GM12892 (cell line): ENCODE measurements around the gene LUC7L.
"Not testable (repeated sequence)": the region's sequence is repeated elsewhere in the genome, so short reads cannot be mapped to it uniquely, and the experiment has no call there.

Experiments used
- DNase-seq: peaks from one replicate; pipeline ENCODE4 v3.0.0; 2011; ENCODE audit not compliant: insufficient read length
- FAIRE-seq: peaks from 2 replicates; lab custom pipeline; 2011; peaks lifted over from hg19 to GRCh38; lab: Jason Lieb, UNC
- POLR2A ChIP-seq: IDR thresholded peaks from 2 replicates; pipeline ENCODE4 v1.6.1; 2011; ENCODE audit warnings: low read depth, low read length, control low read depth
- POLR2AphosphoS5 ChIP-seq: IDR thresholded peaks from 2 replicates; pipeline ENCODE4 v1.6.1; 2011; ENCODE audit warnings: low read depth, low read length, control low read depth
- TAF1 ChIP-seq: IDR thresholded peaks from 2 replicates; pipeline ENCODE4 v1.6.1; 2011; ENCODE audit warnings: low read depth, mild to moderate bottlenecking, control low read depth, low read length, borderline replicate concordance

The LUC7L gene

DNA sequence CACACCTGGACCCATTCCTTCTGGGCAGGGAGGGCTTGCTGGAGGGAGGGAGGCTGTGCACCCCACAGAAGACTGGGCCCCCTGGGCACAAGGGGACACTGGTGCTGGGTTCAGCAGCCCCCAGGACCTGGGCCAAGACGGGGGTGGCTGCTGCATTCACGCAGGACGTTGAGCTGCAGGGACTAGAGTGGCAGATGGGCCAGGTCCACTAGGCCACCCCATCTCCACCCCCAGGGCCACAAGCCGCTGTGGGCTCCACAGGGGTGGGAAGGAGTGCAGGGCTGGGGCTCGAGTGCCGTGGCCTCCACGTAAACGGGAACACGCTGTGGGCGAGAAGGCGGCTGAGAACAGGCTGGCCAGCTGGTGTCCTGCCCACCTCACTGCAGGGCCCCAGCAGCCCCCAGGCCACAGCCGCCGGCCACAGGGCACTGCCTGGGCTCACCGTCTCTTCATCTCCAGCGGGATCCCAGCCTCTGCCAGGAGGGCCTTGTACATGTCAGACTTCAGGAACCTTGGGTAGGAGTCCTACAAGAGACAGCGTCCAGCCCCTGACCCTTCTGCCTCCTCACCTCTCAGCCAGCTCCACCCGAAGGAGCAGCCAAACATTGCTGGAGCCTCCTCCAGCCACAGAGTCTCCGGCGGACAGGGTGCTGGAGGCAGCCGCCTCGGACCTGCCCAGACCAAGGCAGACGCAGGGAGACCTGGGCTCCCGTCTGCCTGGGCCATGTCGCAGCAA, 40.0 kb upstream of the LUC7L start:
- no peak for FAIRE-seq
- no peak for DNase-seq

GRCh38 chr16:268141-269053, 39.1 kb upstream of the LUC7L start:
- DNase-seq (no peak), FAIRE-seq (no peak)
- TF ChIP-seq POLR2A (no peak), TAF1 (no peak), POLR2AphosphoS5 (no peak)

More for the DNA sequence above, 40.0 kb upstream of the LUC7L start:
- TF ChIP-seq POLR2AphosphoS5 (no peak), POLR2A (no peak), TAF1 (no peak)

GRCh38 chr16:267562-267961, 38.3 kb upstream of the LUC7L start:
- not testable (repeated sequence) for FAIRE-seq

DNA sequence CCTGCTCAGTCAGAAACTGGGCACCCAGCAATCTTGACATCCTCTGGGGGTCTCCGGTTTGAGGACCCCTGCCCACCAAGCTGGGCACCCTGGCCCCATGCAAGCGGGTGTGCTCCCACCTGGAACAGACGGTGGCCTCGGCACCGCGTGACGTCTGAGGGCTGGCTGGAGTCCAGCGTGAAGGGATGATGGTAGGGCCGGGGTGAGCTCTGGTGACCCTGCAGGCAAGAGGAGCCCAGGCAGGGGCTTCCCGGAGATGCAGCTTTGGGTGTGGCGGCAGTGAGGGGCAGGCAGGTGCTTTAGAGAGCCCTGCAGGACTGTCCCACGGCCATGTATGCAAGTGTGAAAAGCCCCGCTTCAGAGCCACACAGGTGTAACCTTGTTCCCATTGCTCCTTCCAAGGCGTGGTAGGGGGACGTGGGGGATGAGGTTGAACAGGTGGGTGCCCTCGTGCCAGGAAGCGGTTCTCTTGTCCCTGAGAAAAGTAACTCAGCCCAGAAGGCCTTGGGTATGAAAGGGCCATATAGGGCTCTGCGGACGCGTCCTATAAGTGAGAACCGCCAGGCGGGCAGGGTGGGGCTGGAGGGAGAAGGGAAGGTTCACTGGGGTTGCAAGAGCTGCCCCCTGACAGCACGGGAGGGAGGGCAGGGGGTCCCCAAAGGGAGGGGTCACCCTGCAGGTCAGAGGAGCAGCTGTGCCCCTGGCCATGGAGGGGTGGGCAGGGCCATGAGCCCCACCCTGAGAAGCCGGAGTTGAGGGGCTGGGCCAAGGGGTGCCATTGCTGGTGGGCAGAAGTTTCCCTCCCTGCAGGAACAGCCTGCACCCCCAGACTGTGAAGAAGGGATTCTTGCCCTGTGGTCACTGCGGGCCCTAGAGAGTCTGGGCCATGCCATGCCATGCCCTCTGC, 37.3 kb upstream of the LUC7L start:
- no peak for FAIRE-seq
- no peak for TF ChIP-seq POLR2A
- TF ChIP-seq TAF1 = no peak
- no peak for DNase-seq

More at GRCh38 chr16:267562-267961, 38.3 kb upstream of the LUC7L start:
- DNase-seq = not testable (repeated sequence)

DNA sequence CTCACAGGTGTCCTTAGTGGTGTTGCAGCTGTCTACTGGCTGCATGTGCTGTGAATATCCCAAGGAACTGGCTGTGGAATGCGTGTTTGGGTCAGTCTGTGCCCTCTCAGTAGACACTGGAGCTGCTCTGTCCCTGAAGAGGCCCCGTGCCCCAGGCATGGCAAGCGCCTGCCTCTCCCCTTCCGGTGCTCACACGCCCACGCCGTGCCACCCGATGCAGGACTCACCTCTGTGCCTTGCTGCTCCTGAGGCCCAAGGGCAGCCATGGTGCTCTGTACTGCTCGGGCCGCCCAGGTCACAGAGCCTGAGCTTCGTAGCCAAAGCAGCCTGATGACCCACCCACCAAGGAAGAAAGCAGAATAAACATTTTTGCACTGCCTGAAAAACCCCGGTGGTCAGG, 36.5 kb upstream of the LUC7L start:
- no peak for FAIRE-seq
- no peak for TF ChIP-seq TAF1
- no peak for TF ChIP-seq POLR2AphosphoS5
- TF ChIP-seq POLR2A = no peak
- DNase-seq = no peak

- TF ChIP-seq POLR2AphosphoS5 = no peak
- TF ChIP-seq TAF1 = no peak
- no peak for TF ChIP-seq POLR2A
- no peak for FAIRE-seq
- DNase-seq = no peak
Measured at GRCh38 chr16:265002-265529, 35.8 kb upstream of the LUC7L start.

DNA sequence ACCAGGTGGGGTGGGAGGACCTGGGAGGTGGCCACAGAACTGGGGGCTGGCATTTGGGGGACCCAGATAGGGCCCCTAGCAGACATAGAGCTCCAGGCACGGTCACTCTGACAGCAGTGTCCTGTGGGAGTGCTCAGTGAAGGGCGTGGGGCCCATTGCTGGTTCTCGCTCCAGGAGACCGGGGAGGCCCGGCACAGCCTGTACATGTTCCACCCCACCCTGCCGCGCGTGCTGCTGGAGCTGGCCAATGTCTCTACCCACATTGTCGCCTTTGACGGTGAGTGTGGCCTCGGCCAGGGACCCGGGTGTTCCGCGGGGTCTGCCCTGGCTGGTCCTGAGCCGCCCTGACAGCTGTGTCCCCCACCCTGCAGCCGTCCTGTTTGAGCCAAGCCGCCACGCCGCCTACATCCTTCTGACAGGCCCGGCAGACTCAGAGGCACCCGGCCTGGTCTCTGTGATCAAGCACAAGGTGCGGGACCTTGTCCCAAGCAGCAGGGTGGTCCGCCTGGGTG, 35.2 kb upstream of the LUC7L start:
- TF ChIP-seq POLR2AphosphoS5 = no peak
- no peak for TF ChIP-seq TAF1
- no peak for TF ChIP-seq POLR2A
- DNase-seq = no peak
- no peak for FAIRE-seq

DNA sequence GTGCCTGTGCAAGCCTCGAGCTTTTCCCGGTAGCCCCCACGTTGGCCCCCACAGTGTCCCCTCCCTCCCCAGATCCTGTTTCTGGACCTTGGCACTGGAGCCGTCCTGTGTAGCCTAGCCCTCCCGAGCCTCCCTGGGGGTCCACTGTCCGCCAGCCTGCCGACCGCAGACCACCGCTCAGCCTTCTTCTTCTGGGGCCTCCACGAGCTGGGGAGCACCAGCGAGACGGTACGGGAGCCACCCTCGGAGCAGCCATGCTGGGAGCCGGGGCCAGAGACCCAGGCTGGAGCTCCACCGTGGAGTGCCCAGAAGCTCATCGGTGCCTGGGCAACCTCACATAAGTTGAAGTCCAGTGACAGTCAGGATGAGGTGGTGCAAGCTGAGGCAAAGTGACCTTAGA, 34.7 kb upstream of the LUC7L start:
- no peak for DNase-seq
- FAIRE-seq = no peak
- TF ChIP-seq POLR2AphosphoS5 = no peak
- no peak for TF ChIP-seq TAF1
- TF ChIP-seq POLR2A = no peak

DNA sequence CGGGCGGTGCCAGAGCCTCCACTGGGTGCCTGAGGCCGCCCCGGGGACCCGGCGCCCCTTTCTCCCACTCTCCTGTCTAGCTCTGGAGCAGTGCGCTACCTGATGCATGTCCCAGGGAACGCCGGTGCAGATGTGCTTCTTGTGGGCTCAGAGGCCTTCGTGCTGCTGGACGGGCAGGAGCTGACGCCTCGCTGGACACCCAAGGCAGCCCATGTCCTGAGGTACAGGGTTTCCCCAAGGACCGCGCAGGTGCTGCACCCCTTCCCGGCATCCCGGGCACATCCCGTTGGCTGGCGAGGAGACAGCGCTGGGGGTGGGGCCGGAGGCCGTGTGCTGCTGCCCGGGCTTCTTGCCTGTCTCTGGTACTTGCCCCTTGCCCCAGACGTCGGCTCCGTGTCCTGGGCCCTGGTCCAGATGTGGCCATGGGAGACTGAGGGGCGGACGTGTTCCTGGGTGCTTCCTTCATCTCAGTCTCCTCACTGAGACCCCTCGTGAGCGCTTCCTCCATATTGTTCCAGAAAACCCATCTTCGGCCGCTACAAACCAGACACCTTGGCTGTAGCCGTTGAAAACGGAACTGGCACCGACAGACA, 34.0 kb upstream of the LUC7L start:
- TF ChIP-seq POLR2A (no peak), POLR2AphosphoS5 (no peak), TAF1 (no peak)
- no peak for DNase-seq
- FAIRE-seq = no peak

DNA sequence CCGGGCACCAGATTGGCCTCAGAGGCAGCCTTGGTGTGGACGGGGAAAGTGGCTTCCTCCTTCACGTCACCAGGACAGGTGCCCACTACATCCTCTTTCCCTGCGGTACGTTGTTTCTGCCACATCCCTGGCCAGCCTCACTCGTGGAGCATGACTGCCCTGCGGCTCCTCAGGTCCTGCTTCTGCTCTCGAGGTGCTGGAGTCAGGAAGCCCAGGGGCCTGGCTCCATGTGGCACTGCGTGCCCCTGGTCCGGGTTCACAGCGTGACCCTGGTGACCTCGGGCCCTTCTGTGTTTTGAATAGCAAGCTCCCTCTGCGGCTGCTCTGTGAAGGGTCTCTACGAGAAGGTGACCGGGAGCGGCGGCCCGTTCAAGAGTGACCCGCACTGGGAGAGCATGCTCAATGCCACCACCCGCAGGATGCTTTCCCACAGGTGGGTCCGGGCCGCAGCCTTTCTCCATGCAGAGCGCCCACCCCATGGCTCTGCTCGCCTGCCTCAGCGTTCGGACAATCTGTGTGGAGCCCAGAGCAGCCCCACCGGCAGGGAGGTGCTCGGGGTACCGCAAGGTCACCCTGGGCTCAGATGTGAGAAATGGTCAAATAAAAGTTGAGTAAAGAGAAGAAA, 33.0 kb upstream of the LUC7L start:
- DNase-seq (no peak), FAIRE-seq (no peak)
- TF ChIP-seq TAF1 (no peak), POLR2A (no peak), POLR2AphosphoS5 (no peak)
